HFF-Myc (cell line): ENCODE measurements around the gene CYP2J2.
"Not testable (repeated sequence)": the region's sequence is repeated elsewhere in the genome, so short reads cannot be mapped to it uniquely, and the experiment has no call there.

ENCODE experiments used
- DNase-seq: peaks from one replicate; pipeline ENCODE4 v3.0.0-alpha.2; 2011; ENCODE audit warnings: low read depth; ENCODE audit errors: extremely low read depth
- H3K4me3 ChIP-seq: replicated peaks from 2 replicates; pipeline ENCODE4 v1.5.1; 2011; ENCODE audit warnings: low read depth, mild to moderate bottlenecking, control low read depth, low read length
- TF ChIP-seq, protein P1 (sequence below): IDR thresholded peaks from 2 replicates; pipeline ENCODE4 v1.5.1; 2012; ENCODE audit warnings: mild to moderate bottlenecking, low read depth, low read length, control low read depth; ENCODE audit errors: missing control alignments

The CYP2J2 gene

DNA sequence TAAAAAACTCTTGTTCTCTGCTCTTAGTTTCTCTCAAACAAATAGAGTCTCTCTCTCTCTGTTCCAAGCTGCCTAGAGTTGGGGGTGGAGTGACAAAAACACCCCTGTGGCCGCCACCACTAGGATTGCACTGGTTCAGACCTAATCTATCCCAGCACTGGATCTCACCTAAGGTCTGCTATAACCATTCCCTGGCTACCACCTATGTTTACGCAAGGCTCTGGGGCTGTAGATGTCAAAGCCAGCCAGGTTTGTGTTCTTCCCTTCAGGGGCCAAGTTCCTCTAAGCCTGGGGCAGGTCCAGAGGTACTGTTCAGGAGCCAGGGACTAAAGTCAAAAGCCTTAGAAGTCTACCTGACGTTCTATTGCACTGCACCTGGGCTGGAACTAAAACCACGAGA lies 12.8 kb upstream of the CYP2J2 start:
- DNase-seq = no peak
- TF ChIP-seq, protein P1, sequence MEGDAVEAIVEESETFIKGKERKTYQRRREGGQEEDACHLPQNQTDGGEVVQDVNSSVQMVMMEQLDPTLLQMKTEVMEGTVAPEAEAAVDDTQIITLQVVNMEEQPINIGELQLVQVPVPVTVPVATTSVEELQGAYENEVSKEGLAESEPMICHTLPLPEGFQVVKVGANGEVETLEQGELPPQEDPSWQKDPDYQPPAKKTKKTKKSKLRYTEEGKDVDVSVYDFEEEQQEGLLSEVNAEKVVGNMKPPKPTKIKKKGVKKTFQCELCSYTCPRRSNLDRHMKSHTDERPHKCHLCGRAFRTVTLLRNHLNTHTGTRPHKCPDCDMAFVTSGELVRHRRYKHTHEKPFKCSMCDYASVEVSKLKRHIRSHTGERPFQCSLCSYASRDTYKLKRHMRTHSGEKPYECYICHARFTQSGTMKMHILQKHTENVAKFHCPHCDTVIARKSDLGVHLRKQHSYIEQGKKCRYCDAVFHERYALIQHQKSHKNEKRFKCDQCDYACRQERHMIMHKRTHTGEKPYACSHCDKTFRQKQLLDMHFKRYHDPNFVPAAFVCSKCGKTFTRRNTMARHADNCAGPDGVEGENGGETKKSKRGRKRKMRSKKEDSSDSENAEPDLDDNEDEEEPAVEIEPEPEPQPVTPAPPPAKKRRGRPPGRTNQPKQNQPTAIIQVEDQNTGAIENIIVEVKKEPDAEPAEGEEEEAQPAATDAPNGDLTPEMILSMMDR = no peak
- no peak overlapping the region for H3K4me3 ChIP-seq

DNA sequence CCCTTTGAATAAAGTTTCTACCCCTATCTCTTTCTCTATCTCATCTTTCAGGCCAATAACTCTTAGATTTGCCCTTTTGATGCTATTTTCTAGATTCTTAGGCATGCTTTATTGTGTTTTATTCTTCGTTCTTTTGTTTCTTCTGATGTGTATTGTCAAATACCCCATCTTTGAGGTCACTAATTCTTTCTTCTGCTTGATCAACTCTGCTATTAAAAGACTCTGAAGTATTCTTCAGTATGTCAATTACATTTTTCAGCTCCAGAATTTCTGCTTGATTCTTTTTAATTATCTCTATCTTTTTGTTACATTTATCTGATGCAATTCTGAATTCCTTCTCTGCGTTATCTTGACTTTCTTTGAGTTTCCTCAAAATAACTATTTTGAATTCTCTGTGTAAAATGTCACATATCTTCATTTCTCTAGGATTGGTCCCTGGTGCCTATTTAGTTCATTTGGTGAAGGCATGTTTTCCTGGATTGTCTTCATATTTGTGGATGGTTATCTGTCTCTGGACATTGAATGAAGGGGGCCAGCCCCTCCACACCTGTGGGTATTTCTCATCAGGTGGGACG lies 11.2 kb upstream of the CYP2J2 start:
- no peak for DNase-seq
- TF ChIP-seq, protein P1 = no peak
- no peak overlapping the region for H3K4me3 ChIP-seq

DNA sequence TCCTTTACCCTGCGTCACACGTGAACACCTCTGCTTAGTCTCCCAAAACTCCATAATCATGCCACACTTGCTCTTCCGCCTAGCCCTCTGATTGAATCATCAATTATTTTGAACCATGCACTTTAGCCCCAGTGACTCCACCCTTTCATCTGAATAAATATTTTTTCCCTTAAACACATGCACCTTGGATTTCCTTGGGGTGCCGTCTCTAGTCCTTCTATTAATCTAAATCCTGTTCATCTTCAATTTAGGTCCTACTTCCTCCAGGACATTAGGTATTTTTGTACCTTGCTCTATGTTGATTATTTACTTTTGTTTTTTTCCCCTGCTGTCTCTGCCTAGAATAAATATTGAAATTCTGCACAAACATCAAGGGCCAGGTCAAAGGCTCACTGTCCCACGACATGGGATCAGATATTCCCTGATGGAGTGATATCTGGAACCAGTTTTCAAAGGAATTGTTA lies 9.8 kb upstream of the CYP2J2 start:
- TF ChIP-seq, protein P1 = no peak
- H3K4me3 ChIP-seq = no peak overlapping the region
- DNase-seq = no peak

DNA sequence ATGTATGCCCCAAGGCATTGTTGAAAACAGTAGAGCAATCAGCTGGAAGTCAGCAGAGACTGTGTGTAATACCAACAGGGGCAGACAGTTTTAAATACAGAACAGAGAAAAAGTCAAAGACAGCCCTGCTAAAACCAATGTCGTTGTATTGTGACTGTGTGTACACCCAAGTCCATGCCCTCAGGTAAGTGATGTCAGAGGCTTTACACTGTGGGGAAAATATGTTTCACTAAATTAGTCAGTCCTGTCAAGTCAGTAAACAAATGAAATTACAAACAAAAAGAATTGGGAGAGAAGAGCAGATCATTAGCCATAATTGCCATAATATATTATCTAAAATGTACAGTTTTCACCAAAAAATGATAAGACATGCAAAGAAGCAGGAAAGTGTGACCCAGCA lies 2.4 kb upstream of the CYP2J2 start:
- H3K4me3 ChIP-seq = no peak overlapping the region
- TF ChIP-seq, protein P1 = no peak
- no peak for DNase-seq

DNA sequence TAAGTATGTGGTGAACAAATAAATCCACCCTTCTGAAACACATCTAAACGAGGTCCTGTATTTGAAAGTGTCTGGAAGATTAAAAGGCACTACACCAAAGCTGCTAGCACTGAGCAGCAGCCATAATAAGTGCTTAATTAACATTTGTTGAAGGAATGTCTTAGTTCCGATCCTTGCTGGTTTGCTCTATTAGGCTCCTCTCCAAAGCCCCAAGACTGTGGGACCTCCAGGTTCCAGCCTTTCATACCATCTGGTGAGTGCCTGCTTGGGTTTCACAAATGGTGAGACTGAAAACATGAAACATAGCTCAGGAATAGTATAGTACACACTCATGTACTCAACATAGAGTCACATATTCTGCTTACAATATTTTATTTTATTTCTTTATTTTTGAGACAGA lies 640 bp upstream of the CYP2J2 start:
- TF ChIP-seq, protein P1 = no peak
- no peak overlapping the region for H3K4me3 ChIP-seq
- DNase-seq = no peak

DNA sequence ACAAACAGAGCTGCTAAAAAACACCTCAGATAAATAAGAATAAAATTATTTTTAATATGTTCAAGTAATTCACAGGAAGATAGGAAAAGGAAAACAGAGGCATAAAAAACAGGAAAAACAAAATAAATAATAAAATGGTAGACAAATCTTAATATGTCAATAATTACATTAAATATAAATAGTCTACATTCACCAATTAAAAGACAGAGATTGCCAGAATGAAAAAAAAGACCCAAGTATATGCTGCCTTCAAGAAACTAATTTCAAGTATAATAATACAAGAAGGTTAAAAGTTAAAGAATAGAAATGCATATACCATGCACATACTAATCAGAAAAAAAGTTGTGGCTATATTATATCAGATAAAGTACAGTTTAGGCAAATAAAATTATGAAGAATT lies 1.9 kb downstream of the CYP2J2 start:
- no peak for DNase-seq
- no peak overlapping the region for H3K4me3 ChIP-seq
- TF ChIP-seq, protein P1 = no peak

DNA sequence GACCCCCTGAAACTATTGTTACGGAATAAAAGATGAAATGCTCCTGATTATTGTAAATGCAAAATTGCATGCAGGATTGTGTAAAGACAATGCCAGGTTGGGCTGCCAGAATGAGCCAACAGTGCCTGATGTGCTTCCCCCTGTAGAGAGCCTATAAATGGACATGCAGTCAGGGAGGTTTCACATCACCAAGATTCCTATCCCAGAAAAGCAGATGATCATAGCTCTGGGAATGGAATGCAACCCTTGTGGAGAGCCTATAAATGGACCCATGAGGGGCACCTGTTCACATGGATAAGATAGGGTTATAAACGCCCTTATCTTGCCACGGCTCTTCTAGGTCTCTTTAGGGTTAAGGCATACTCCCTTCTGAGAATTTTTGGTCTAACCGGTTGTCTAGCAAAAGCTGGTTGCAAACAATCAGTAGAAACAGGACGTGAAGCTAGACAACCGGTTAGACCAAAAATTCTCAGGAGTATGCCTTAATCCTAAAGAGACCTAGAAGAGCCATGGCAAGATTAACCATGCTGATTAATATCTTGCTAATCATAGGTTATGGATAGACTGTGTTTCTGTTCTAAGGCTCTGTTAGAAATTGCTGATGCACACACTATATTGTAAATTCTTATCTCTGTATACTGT lies 5.2 kb downstream of the CYP2J2 start:
- H3K4me3 ChIP-seq, DNase-seq: not testable (repeated sequence)
